ENCODE results near the gene CTNND2.

The CTNND2 gene

DNA sequence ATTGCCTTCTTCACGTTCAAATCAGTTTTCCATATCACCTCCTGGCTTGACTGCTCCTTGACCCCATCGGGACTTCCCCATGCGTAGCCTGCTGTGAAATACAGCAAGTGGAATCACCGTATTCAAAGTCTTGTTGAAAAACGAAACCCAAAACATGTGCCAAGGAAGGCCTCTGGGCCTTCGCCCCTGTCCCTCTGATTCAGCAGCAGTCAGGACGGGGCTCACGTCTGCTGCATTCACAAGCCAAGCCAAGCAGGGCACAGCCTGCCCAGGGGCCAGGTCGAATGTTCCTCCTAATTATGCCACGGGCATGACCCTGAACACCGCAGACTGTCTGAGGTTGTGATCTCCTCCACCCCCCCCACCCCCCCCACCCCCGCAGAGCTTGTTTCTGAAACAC, 960 bp upstream of the CTNND2 start:
- Histone ChIP-seq H3K4me1 (ENCODE audit: control insufficient read depth, insufficient read depth, low read length) (no peaks in the 10 kb centered on the region), H3K4me3 (ENCODE audit: low read depth, low read length) (no peak overlapping the region), H3K27ac (ENCODE audit: extremely low read depth, low read depth, low read length) (no peak overlapping the region), H3K9me3 (ENCODE audit: control insufficient read depth, insufficient read depth, low read depth, low read length) (no peaks in the 10 kb centered on the region), H3K36me3 (ENCODE audit: control insufficient read depth in 2 of 2, insufficient read depth in 1 of 2, low read length in 2 of 2) (no peaks in the 10 kb centered on the region)
- TF ChIP-seq ZNF37A (tag by site-specific recombination; IDR thresholded peaks at IDR 0.05) (no peak), FEZF1 (tag by site-specific recombination; IDR thresholded peaks at IDR 0.05) (no peak), IKZF3 (tag by site-specific recombination; IDR thresholded peaks at IDR 0.05) (no peak)
- POLR2A ChIA-PET = no interaction called here
- CTCF ChIA-PET = no interaction called here

GRCh38 chr5:11903614-11904264, 507 bp downstream of the CTNND2 start:
- no peak overlapping the region for H3K27ac ChIP-seq (ENCODE audit: extremely low read depth, low read depth, low read length)
- H3K36me3 ChIP-seq (ENCODE audit: control insufficient read depth in 2 of 2, insufficient read depth in 1 of 2, low read length in 2 of 2) = no peaks in the 10 kb centered on the region
- peak; percentile 57 for TF ChIP-seq ZBTB8A (tag by site-specific recombination; IDR thresholded peaks at IDR 0.05)
- no peak for TF ChIP-seq SP3 (tag by site-specific recombination; IDR thresholded peaks at IDR 0.05)
- H3K4me1 ChIP-seq (ENCODE audit: control insufficient read depth, insufficient read depth, low read length) = no peaks in the 10 kb centered on the region
- H3K9me3 ChIP-seq (ENCODE audit: control insufficient read depth, insufficient read depth, low read depth, low read length) = no peaks in the 10 kb centered on the region
- CTCF ChIA-PET = interaction anchor here (0.6 to 0.8 kb wide), 5 partner anchors 16 to 176 kb away, joined by 3 read pairs; no protein-coding TSS in a partner anchor
- POLR2A ChIA-PET = no interaction called here
- H3K4me3 ChIP-seq (ENCODE audit: low read depth, low read length) = peak overlapping the region; percentile 72

GRCh38 chr5:11903121-11903613, 1.1 kb downstream of the CTNND2 start:
- Histone ChIP-seq H3K36me3 (ENCODE audit: control insufficient read depth in 2 of 2, insufficient read depth in 1 of 2, low read length in 2 of 2) (no peaks in the 10 kb centered on the region), H3K27ac (ENCODE audit: extremely low read depth, low read depth, low read length) (no peak overlapping the region), H3K4me1 (ENCODE audit: control insufficient read depth, insufficient read depth, low read length) (no peaks in the 10 kb centered on the region), H3K4me3 (ENCODE audit: low read depth, low read length) (peak overlapping the region; percentile 72), H3K9me3 (ENCODE audit: control insufficient read depth, insufficient read depth, low read depth, low read length) (no peaks in the 10 kb centered on the region)
- TF ChIP-seq ZEB2 (tag by site-specific recombination; IDR thresholded peaks at IDR 0.05) (no peak), ZNF76 (tag by site-specific recombination; IDR thresholded peaks at IDR 0.05; ENCODE audit: borderline replicate concordance, low read depth) (no peak), RBAK (tag by site-specific recombination; IDR thresholded peaks at IDR 0.05) (no peak), HOXA7 (CRISPR knock-in tag; IDR thresholded peaks at IDR 0.05; ENCODE audit: borderline replicate concordance) (no peak), ZBTB20 (tag by site-specific recombination; IDR thresholded peaks at IDR 0.05) (0 out of 2 replicates have a peak, but pooled peaks have one; percentile 24), ZNF549 (tag by site-specific recombination; IDR thresholded peaks at IDR 0.05) (no peak), ZNF202 (tag by site-specific recombination; IDR thresholded peaks at IDR 0.05; ENCODE audit: borderline replicate concordance) (no peak), ZSCAN18 (tag by site-specific recombination; IDR thresholded peaks at IDR 0.05) (no peak), ZFP3 (tag by site-specific recombination; IDR thresholded peaks at IDR 0.05; ENCODE audit: low read depth) (no peak), ZNF560 (tag by site-specific recombination; IDR thresholded peaks at IDR 0.05; ENCODE audit: borderline replicate concordance) (no peak), ZNF19 (tag by site-specific recombination; IDR thresholded peaks at IDR 0.05; ENCODE audit: low read depth) (no peak), GLI2 (tag by site-specific recombination; IDR thresholded peaks at IDR 0.05; ENCODE audit: borderline replicate concordance, low read depth) (no peak), ZNF335 (tag by site-specific recombination; conservative IDR thresholded peaks at IDR 0.05) (peak; percentile 93), ZNF664 (tag by site-specific recombination; IDR thresholded peaks at IDR 0.05) (no peak), ZNF112 (tag by site-specific recombination; IDR thresholded peaks at IDR 0.05) (no peak), SP7 (tag by site-specific recombination; IDR thresholded peaks at IDR 0.05) (no peak), ZIC2 (tag by site-specific recombination; IDR thresholded peaks at IDR 0.05) (0 out of 2 replicates have a peak, but pooled peaks have one; percentile 13)
- TF ChIP-seq, protein P1, sequence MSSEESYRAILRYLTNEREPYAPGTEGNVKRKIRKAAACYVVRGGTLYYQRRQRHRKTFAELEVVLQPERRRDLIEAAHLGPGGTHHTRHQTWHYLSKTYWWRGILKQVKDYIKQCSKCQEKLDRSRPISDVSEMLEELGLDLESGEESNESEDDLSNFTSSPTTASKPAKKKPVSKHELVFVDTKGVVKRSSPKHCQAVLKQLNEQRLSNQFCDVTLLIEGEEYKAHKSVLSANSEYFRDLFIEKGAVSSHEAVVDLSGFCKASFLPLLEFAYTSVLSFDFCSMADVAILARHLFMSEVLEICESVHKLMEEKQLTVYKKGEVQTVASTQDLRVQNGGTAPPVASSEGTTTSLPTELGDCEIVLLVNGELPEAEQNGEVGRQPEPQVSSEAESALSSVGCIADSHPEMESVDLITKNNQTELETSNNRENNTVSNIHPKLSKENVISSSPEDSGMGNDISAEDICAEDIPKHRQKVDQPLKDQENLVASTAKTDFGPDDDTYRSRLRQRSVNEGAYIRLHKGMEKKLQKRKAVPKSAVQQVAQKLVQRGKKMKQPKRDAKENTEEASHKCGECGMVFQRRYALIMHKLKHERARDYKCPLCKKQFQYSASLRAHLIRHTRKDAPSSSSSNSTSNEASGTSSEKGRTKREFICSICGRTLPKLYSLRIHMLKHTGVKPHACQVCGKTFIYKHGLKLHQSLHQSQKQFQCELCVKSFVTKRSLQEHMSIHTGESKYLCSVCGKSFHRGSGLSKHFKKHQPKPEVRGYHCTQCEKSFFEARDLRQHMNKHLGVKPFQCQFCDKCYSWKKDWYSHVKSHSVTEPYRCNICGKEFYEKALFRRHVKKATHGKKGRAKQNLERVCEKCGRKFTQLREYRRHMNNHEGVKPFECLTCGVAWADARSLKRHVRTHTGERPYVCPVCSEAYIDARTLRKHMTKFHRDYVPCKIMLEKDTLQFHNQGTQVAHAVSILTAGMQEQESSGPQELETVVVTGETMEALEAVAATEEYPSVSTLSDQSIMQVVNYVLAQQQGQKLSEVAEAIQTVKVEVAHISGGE (tag by site-specific recombination; conservative IDR thresholded peaks at IDR 0.05; ENCODE audit: low read depth) = no peak
- ChIA-PET CTCF (interaction anchor here (0.6 to 0.7 kb wide), 3 partner anchors 16 to 76 kb away, joined by 3 read pairs; no protein-coding TSS in a partner anchor), POLR2A (no interaction called here)
